DOHH2 (cell line): Measurements from ENCODE around the gene JADE3.

ENCODE experiments used
- H3F3A ChIP-seq: fragments of 200-600 bp; sonication (generic), shearing (Covaris generic); 2 replicates; pipeline ENCODE4 v1.6.0; 2016; ENCODE audit warnings: antibody characterized with exemption, mild to moderate bottlenecking; ENCODE audit not compliant: control insufficient read depth, insufficient read depth
- H3K27ac ChIP-seq: fragments of 200-600 bp; sonication (generic); 2 replicates; pipeline ENCODE4 v1.5.1; 2014; ENCODE audit warnings: low read depth, mild to moderate bottlenecking, low read length, moderate library complexity
- H3K27me3 ChIP-seq: fragments of 200-600 bp; sonication (generic); 2 replicates; pipeline ENCODE4 v1.6.1; 2014; ENCODE audit warnings: mild to moderate bottlenecking, low read length, mixed read lengths; ENCODE audit not compliant: control insufficient read depth
- H3K36me3 ChIP-seq: fragments of 200-600 bp; sonication (generic); 2 replicates; pipeline ENCODE4 v1.6.1; 2014; ENCODE audit warnings: mild to moderate bottlenecking, low read length, moderate library complexity, mixed read lengths; ENCODE audit not compliant: control insufficient read depth
- H3K4me1 ChIP-seq: fragments of 200-600 bp; sonication (generic); 2 replicates; pipeline ENCODE4 v1.6.1; 2014; ENCODE audit warnings: mild to moderate bottlenecking, low read length, mixed read lengths; ENCODE audit not compliant: control insufficient read depth
- H3K4me2 ChIP-seq: fragments of 200-600 bp; sonication (generic); 2 replicates; pipeline ENCODE4 v1.6.0; 2014; ENCODE audit warnings: mild to moderate bottlenecking, low read length, moderate library complexity
- H3K4me3 ChIP-seq: fragments of 200-600 bp; sonication (generic); 2 replicates; pipeline ENCODE4 v1.5.1; 2014; ENCODE audit warnings: mild to moderate bottlenecking, low read length, mixed read lengths
- H3K79me2 ChIP-seq: fragments of 200-600 bp; sonication (generic); 2 replicates; pipeline ENCODE4 v1.6.1; 2014; ENCODE audit warnings: mild to moderate bottlenecking, low read length, mixed read lengths; ENCODE audit not compliant: control insufficient read depth
- H3K9me2 ChIP-seq: fragments of 200-600 bp; sonication (generic); replicated peaks from 2 replicates; pipeline ENCODE4 v1.6.1; 2014; ENCODE audit warnings: mild to moderate bottlenecking, low read length, mixed read lengths; ENCODE audit not compliant: control insufficient read depth
- H3K9me3 ChIP-seq: fragments of 200-600 bp; sonication (generic); 2 replicates; pipeline ENCODE4 v1.6.1; 2014; ENCODE audit warnings: antibody characterized with exemption, low read length, mixed read lengths; ENCODE audit not compliant: control insufficient read depth, insufficient read depth
- H4K20me1 ChIP-seq: fragments of 200-600 bp; sonication (generic); 2 replicates; pipeline ENCODE4 v1.6.0; 2014; ENCODE audit warnings: low read depth, mild to moderate bottlenecking, antibody characterized with exemption, low read length, moderate library complexity; ENCODE audit not compliant: control insufficient read depth, insufficient read depth
- EZH2phosphoT487 ChIP-seq: fragments of 200-600 bp; sonication (generic); IDR thresholded peaks from 2 replicates; pipeline ENCODE4 v1.6.1; 2017; ENCODE audit warnings: borderline replicate concordance, mild to moderate bottlenecking, antibody characterized with exemption, low read length, moderate library complexity, mixed read lengths
- TF ChIP-seq, protein P1 (sequence below): fragments of 200-600 bp; sonication (generic); IDR thresholded peaks from one replicate; pipeline ENCODE4 v1.5.1; 2014; ENCODE audit warnings: antibody characterized with exemption, mild to moderate bottlenecking, low read depth, low read length; ENCODE audit not compliant: poor library complexity, severe bottlenecking

Gene JADE3

DNA sequence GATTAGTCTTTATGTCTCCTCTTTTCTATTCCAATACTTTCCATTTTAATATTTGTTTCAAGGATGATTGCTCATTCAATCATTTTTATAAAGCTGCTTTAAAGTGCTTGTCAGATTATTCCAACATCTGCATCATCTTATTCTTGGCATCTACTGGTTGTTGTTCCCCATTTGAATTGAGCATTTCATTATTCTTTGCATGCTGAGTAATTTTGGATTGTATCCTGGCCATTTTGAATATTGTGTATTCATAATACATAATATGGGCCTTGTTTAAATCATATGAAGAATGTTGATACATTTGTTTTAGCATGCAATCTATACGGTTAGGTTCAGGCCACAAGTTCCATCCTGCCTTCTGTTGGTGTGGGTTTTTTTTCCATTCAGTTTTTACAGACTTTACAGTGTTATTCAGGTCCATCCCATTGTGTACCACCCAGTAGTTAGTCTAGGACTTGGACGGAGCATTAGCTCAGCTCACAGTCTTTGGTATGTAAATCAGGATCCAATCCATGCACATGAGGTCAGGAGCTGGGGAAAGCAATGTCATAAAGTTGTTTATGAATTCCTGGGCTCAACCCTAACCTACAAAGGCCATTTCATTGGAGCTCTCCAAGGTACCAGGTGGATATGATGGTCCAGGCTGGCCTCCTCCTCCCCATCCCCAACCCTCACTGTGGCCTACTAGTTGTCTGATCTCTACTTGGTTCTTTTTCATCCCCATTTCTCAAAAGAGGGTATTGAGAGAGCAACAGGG, 186.3 kb downstream of the JADE3 start:
- Histone ChIP-seq H3K27me3 (no peaks in the 10 kb centered on the region), H4K20me1 (no peaks in the 10 kb centered on the region), H3K27ac (no peak overlapping the region), H3K79me2 (no peaks in the 10 kb centered on the region), H3K4me3 (no peak overlapping the region), H3K9me2 (no peaks in the 10 kb centered on the region), H3K9me3 (no peaks in the 10 kb centered on the region), H3K36me3 (no peaks in the 10 kb centered on the region), H3F3A (no peaks in the 10 kb centered on the region), H3K4me2 (no peak overlapping the region), H3K4me1 (no peaks in the 10 kb centered on the region)
- TF ChIP-seq, protein P1, sequence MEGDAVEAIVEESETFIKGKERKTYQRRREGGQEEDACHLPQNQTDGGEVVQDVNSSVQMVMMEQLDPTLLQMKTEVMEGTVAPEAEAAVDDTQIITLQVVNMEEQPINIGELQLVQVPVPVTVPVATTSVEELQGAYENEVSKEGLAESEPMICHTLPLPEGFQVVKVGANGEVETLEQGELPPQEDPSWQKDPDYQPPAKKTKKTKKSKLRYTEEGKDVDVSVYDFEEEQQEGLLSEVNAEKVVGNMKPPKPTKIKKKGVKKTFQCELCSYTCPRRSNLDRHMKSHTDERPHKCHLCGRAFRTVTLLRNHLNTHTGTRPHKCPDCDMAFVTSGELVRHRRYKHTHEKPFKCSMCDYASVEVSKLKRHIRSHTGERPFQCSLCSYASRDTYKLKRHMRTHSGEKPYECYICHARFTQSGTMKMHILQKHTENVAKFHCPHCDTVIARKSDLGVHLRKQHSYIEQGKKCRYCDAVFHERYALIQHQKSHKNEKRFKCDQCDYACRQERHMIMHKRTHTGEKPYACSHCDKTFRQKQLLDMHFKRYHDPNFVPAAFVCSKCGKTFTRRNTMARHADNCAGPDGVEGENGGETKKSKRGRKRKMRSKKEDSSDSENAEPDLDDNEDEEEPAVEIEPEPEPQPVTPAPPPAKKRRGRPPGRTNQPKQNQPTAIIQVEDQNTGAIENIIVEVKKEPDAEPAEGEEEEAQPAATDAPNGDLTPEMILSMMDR = no peak
- no peak for TF ChIP-seq EZH2phosphoT487

DNA sequence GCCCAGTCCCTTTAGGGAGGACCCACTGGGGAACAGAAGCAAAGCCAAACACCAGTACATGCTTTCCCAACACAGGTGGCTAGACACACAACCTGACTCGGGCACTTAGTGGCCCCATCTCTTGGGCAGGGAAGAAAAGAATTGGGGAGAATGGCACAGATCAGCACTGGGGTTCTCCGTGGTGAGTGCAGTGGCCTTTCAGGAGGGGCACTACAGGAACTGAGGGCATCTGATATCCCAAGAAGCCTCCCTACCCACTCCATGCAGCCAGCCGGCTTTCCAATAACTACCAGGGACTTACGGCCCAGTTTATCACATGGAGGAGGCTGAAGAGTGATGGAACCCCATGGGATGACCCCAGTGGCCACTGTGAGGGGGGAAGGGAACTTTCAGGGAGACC, 189.0 kb downstream of the JADE3 start:
- no peaks in the 10 kb centered on the region for H3K79me2 ChIP-seq
- no peak overlapping the region for H3K27ac ChIP-seq
- H3K36me3 ChIP-seq = no peaks in the 10 kb centered on the region
- H3K4me2 ChIP-seq = no peak overlapping the region
- TF ChIP-seq EZH2phosphoT487 = no peak
- TF ChIP-seq, protein P1 = no peak
- H3K4me1 ChIP-seq = no peaks in the 10 kb centered on the region
- no peaks in the 10 kb centered on the region for H3K27me3 ChIP-seq
- no peaks in the 10 kb centered on the region for H3K9me3 ChIP-seq
- H4K20me1 ChIP-seq = no peaks in the 10 kb centered on the region
- no peaks in the 10 kb centered on the region for H3K9me2 ChIP-seq
- H3F3A ChIP-seq = no peaks in the 10 kb centered on the region
- no peak overlapping the region for H3K4me3 ChIP-seq
